ENCODE results near the gene RASSF10.

RASSF10 gene

DNA sequence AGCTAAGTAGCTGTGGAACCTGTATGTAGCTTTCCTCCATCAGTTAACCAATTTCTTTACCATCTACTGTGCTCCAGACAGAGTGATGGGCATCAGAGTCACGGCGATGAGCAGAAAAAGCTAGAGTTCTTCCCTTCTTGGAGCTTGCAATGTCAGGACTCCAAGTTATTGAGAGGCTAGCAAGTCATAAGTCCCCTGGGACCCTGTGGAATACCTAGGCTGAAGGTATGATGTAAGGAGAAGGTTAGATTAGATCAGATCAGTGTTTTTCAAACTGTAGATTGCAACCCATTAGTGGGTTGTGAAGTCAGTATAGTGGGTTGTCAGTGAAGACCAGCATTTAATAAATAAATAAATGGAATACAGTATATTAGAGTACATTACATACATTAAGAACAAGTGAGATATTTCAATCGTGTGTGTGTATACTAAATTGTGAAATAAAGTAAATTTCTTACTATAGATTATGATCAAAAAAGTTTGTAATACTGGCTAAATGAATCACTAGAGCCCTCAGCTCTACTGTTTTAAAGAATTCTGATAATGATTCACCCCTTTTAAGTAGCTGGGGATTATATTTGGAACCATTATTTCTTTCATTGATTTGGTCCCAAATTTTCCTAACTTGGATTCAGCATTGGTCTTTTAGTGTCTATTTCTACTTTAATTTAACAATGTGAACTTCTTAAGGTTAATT lies 52.3 kb downstream of the RASSF10 start:
- no peak for TF ChIP-seq CTCF (IDR thresholded peaks at IDR 0.05; ENCODE audit: low read depth, low read length)
- no peaks in the 10 kb centered on the region for H3K4me1 ChIP-seq
- H3K4me3 ChIP-seq (ENCODE audit: low read depth, low read length), result no peak overlapping the region
- DNase-seq, result no peak
- H3K9me3 ChIP-seq, result no peaks in the 10 kb centered on the region
- H3K27me3 ChIP-seq, result no peaks in the 10 kb centered on the region
- H3K36me3 ChIP-seq, result no peaks in the 10 kb centered on the region

Measured in BE2C (cell line).